Glomerular visceral epithelial cell (primary cell): Measurements from ENCODE around the gene GTF2H1.

ENCODE experiments used
- DNase-seq: peaks from one replicate; pipeline ENCODE4 v3.0.0-alpha.2; 2016; ENCODE audit errors: extremely low spot score

Gene GTF2H1

DNA sequence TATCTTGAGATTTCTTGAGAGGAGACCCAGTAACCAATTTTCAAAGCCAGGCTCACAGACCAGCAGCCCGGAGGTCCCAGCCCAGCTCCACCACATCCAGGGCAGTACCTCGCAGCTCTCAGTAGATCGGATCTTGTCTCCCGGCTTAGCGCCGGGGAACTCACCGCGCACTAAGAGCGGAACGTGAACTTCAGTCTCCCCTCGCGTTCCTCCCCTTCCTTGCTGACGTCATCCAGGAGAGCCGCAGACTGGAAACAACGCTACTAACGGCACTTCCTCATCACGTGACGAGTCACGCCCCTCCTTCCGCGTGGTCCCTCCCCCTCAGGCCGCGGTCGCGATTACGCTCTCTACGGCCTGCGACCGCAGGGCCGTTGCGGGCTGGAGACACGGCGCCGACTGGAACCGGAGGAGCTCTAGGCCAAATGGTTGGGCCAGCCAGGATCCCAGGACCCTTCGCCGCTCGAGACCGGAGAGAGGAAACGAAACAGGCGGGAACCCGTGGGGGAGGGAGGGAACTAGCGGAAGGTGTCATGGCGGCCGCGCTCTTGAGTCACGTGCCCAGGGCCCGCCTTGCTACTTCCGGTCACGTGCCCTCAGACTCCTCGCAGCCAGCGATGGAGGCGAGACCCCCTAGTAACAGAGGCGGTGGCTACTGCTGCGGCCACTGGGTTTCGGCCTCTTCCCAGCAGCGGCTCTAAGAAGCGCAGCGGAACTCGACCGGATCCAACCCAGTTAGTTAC is at the start of gene GTF2H1, which contains the start of gene HPS5:
Gene GTF2H1, plus strand, starts transcription at position 599 of the 743 bp plus-strand sequence. CDS start 10,508 bp downstream, outside the sequence.
Gene HPS5, minus strand, starts transcription at position 172 of the 743 bp plus-strand sequence. CDS start 4,282 bp downstream, outside the sequence.
- DNase-seq, result peak; percentile 97

DNA sequence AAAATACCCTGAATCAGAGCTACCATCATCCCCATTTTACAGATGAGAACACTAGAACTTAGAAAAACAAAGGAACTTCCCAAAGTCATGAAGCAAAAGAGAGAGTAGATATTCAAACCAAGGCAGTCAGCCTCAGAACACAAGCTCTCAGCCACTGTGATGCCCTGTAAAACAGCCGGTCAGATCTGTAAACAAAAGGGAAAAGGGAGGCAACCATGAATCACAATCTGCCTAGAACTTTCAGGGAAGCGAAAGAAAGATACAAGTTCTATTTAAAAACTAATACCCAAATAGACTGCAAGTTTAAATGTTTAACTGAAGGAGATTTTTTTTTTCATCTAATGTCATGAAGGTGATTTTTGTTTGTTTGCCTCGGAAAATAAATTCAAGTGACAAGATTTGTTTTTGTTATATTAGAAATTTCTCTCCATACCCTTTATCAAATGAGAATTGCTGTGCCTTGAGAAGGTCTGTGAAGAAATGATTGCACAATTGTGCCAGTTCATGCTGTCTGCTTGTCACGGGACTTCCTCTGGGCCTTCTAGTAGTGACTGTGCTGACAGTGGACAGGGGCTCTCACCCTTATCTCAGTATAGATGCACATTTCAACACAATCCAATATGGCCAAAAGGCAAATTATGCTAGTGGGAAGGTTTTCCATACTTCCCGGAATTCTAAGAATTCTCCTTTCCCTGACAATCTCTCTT is 44.6 kb upstream of the GTF2H1 start:
- no peak for DNase-seq

DNA sequence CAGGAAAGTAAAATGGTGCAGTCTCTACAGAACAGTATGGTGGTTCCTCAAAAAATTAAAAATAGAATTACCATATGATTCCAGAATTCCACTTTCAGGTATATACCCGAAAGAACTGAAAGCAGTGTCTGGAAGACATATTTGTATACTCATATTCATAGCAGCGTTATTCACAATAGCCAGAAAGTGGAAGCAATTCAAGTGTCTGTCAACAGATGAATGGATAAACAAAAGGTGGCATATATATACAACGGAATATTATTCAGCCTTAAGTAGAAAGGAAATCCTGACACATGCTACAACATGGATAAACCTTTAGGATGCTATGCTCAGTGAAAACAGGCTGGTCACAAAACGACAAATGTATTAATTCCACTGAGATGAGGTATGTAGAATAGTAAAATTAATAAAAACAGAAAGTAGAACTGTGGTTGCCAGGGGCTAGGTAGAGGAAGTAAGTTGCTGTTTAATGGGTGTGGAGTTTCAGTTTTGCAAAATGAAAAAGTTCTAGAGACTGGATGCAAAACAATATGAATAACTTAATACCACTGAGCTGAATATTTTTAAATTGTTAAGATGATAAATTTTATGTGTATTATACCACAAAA is 41.8 kb upstream of the GTF2H1 start:
- DNase-seq, result no peak

DNA sequence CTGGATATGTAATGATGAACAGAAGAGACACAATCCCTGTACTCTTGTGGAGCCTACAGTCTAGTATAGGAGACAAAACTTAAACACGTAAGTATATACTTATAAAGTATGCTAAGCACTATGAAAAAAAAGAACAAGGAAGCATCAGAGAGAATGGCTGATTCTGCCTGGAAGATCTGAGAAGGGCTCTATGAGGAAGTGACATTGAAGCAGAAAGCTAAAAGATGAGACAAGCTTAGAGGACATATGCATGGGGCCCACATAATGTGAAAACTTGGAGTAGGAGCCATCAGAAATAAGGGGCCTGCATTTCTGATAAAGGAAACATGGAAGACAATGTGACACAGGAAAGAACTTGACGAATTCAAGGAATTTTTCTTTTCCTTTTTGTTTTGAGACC is 39.7 kb upstream of the GTF2H1 start:
- no peak for DNase-seq

DNA sequence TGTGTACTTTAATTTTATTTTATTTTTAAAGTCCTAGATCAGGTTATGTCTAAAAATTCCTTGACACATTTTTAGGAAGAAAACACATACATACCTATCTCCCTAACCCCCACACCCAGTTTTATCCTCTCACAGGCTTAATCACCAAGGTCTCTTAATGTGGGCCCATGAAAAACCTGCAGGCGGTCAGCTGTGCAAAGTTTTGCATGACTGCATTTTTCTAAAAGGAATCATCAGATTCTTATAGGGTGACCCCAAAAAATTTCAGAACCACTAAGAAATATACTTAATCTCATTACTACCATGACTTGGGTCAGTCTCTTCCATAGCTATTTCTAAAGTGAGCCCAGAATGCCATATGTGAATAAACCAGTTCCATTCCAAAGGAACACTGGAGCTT is 36.5 kb upstream of the GTF2H1 start:
- no peak for DNase-seq

DNA sequence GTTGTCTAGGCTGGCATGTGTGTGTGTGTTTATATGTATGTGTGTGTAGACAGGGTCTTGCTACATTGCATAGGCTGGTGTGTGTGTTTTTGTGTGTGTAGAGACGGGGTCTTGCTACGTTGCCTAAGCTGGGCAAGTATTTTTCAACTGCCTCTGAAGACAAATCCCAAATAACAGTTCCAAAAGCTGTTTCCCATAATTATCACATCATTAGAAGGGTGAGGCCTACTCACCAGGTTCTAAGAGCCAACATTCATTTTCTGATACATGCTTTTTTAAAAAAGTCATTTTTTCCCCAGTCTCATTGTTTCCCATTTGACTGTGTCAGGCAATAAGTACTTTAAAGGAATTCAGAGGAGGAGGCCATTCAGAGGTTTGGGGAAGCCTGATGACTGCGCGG is 33.5 kb upstream of the GTF2H1 start:
- no peak for DNase-seq

DNA sequence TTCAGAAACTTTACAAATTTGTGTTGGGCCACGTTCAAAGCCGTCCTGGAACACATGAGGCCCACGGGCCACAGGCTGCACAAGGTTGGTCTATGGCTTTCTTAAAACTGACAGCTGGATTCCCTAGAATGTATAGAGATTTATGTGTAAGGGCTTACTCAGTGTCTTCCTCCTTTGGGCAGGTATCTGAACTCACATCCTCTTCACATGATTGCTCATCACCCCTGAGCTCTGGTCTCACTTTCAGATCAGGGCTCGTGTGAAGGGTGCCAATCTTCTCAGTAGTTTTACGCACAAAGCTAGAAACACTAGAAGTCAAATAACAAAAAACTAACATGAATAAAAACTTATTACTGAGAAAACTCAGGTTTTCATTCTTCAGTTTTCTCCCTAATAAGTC is 27.5 kb upstream of the GTF2H1 start:
- no peak for DNase-seq

DNA sequence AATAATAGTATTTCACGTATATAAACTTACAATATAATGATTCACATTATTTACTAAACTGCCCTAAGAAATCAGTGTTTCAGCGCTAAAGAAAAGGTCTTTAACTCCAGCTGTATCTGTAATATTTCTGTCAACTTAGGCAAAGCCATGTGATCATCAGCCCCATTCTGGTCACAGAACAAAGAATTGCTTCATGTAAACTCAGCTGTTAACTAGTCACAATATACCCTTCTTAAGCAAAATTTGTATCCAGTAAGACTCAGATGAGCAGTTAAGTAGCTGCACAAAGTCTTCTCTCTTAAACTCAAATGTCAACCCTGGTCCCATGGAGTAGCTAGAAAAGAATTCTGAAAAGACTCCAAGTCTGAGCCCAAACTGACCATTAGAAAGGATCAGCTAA is 27.1 kb upstream of the GTF2H1 start:
- no peak for DNase-seq

DNA sequence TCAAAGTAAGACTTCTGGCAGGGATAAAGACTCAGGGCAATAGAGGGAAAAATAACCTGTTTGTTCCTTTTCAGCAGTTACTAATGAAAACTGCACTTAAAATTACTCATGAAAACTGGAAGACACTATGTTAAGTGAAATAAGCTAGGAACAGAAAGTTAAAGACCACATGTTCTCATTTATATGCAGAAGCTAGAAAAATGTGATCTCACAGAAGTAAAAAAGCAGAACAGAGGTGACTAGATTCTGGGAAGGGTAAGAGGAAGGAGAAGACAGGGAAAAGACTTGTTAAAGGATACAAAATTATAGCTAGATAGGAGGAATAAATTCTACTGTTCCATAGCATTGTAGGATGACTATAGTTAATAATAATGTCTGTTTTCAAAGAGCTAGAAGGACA is 22.6 kb upstream of the GTF2H1 start:
- DNase-seq, result no peak

DNA sequence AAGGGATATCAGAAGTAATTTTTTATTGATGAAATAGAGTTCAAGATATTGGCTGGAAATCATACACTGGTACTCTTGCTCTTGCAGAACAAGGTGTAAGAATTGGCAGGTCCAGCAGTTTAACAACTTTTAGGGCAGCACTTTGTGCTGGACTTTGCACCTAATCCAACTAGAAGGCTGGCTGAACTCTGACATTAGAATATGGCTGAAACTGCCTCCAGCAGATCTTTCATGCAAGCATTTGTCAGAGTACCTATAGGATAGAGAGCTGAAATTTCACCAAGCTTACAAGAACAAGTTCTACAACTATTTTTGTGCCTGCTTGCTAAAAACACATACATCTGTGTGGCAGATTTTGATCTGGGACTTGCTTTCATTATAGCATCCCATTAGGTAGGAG is 17.6 kb upstream of the GTF2H1 start:
- no peak for DNase-seq

DNA sequence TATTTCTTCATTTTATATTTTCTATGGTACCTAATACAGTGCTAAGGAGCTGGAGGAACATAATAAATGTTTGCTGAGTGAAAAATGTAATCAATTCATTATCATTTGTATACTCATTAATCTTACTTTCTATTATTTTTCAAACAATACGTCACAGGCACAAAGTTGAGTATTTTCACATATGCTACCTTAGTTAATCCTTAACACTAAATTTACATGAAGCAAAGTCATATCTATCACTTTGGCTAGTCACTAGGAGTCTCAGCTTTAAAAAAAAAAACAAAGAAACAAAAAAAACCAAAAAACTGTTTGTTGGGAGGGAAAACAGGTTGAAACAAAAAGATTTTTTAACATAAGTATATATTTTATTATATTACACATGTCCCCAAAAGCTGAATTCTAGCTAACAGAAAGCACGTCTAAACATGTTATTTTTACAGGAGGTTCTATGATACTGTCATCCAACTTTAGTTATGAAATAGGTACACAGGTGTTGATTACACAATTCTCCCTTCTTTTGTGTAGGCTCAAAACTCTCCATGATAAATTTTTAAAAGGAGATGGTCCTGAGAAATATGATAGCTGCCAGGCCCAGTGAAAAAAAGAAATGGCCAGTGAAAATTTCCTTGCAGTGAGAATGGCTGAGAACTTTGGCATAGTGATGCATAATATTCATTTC is 14.8 kb upstream of the GTF2H1 start:
- no peak for DNase-seq

DNA sequence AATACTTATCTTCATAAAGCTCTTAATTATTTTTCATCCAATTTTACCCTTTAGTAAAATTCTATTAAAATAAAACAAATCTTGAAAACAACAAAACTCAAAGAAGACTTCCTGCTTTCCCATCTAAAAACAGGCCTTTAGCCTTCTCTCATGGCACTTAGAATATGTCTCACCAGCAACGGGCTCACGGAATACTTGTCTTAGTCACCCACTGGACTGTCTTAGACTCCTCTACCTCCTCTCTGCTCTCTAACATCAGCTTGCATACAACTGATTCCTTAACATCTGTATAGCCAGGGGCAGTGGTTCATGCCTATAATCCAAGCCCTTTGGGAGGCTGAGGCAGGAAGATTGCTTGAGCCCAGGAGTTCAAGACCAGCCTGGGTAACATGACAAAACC is 14.1 kb upstream of the GTF2H1 start:
- DNase-seq, result no peak

DNA sequence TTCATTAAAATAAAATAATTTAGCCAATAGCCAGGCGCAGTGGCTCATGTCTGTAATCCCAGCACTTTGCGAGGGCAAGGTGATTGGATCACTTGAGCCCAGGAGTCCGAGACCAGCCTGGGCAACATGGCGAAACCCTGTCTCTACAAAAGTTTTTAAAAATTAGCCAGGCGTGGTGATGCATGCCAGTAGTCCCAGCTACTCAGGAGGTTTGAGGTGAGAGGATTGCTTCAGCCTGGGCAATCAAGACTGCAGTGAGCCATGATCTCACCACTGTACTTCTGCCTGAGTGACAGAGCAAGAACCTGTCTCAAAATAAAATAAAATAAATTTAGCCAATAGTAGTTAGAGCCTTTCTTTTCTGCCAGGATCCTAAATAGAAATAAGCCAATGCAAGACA is 12.7 kb upstream of the GTF2H1 start:
- DNase-seq, result no peak

DNA sequence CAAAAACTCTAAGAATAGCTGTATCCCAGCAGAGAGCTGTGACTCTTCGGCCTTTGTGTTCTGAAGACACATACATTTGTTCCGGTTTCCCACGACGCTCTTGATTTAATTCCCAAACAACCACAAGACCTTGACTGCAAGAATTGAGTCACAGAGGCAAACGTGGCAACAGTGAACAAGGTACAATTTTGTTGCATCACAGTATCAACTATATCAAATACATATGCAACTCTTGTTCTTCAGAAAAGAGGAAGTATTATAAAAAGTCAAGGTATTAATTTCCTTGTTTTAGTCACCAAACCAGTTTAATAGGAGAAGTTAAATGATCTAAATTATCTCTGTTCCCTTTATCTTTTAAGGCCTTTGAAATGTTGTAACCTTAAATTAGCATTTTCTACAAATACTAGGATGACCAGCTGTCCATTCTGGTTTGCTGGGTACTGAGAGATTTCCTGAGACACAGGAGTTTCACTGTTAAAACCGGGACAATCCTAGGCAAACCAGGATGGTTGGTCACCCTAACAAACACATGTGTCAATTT is 11.5 kb upstream of the GTF2H1 start:
- DNase-seq, result no peak

DNA sequence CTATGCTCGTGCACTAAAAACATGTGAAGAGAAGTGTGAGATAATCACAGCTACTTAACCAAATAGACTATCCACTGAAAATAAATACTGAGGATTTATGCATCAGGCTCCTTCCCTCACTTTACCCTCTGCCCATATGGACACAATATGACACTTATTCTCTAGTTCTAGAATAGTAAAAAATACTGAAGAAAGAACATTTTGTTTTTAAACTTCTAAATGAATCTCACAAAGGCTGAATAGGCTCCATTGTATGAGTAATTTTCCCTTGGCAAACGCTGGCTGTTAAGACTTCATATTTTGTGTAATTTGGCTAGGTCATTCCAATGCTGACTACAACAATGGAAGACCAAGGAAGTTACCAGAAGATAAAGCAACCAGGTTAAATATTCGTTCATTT is 10.4 kb upstream of the GTF2H1 start:
- no peak for DNase-seq

DNA sequence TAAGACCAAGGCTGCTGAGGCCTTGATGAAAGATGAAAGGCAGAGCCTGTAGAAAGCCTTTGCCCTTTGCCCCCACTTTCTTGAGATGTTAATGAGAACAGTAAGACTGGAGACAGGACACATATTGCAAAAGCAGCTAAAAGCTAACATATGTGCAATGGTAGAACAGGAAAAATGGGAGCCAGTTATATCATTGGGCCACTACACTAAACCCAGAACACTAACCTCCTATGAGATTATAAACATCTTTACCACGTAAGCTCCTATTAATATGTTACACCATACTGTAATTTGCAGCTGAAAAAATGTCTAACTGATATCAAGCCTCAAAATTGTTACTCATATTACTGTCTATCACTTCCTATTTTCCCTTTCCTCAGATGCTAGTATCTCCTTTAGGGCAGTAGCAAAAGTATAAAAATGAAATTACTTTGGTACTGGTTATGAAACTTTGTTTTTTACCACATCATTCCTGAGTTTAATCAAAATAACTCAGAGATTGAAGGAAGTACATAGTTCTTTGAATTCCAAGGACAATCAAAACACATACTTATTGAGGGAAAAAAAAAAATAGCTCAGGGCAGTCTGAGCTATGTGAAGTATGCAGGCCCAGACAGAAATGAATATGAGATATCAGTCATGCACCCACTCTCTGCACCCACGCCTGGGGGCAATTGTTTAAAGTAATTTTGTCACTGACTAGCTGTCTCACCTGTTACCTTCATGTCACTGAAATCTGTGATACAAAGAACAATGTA is 9.5 kb upstream of the GTF2H1 start:
- no peak for DNase-seq

DNA sequence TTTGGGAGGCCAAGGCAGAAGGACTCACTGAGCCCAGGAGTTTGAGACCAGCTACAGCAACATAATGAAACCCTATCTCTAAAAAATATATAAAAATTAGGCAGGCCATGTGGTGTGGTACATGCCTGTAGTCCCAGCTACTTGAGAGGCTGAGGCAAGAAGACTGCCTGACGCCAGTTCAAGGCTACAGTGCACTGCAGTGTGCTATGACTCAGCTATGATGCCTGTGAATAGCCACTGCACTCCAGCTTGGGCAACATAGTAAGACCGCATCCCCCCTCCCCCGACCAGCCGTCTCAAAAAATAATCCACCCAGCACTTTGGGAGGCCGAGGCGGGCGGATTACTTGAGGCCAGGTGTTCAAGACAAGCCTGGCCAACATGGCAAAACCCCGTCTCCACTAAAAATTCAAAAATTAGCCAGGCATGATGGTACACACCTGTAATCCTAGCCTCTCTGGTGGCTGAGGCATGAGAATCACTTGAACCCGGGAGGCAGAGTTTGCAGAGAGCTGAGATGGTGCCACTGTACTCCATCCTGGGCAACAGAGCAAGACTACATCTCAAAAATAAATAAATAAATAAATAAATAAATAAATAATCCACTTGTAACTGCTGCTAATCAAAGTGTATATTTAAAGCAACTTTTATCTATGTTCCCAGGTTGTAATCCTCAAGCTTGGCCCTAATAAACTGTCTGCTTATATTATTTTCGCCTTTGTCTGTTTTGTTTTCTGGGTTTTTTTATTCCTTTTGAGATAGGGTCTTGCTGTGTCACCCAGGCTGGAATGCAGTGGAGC is 8.2 kb upstream of the GTF2H1 start:
- DNase-seq, result no peak

DNA sequence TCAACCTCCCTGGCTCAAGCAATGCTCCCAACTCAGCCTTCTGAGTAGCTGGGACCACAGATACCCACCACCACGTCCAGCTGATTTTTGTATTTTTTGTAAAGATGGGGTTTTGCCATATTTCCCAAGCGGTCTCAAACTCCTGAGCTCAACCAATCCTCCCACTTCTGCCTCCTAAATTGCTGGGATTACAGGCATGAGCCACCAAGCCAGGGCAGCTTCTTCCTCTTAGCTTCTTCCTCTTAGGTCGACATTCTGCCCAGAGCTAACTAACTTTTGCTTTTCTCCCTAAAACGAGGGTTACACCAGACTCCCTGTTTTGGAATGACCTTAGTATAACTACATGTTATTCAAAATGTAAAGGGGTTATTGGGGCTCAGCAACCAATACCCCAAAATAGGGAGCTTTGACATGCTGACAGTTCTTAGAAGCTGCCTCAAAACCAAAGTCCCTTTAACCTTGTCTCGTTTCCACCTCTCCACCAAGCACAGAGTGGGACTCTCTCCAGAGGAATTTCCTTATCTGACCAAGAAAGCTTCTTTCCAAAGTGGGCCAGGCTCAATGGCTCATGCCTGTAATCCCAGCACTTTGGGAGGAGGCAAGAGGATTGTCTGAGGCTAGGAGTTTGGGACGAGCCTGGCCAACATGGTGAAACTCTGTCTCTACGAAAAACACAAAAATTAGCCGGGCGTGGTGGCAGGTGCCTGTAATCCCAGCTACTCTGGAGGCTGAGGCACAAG is 7.4 kb upstream of the GTF2H1 start:
- no peak for DNase-seq

DNA sequence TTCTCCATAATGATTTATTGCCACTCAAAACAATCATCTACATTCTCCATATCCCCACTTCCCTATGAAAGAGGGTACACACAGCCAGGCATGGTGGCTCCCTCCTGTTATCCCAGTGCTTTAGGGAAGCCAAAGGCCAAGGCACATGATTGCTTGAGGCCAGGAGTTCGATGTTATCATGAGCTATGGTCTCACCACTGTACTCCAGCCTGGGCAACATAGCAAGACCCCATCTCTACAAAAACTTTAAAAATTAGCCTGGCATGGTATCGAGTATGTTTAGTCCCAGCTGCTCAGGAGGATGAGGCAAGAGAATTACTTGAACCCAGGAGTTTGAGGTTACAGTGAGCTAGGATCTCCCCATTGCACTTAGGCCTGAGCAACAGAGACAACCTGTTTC is 6.5 kb upstream of the GTF2H1 start:
- no peak for DNase-seq

DNA sequence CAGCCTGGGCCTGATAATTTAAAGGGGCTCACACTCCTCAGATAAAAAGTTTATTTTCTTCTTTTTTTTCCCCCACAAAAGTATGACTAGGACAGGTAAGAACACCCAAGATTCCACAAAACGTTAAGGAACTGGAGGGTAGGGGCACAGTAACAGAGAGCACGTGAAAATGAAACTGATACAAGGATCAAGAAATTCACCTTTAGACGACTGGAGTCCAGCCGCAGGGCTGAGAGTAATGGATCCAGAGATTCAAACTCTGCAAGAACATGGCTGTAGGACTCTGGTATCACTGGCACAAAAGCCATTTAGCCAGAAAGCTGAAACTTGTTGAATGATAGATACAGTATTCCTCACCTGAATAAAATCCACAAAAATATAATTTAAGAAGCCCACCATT is 4.8 kb upstream of the GTF2H1 start:
- no peak for DNase-seq
